Endodermal cell (in vitro differentiated cells): ENCODE measurements around the gene UBE2Q1. TPM values are rescaled to one million over a fixed set of nuclear protein-coding genes. Genes with fewer than 3 reads are reported as not detected.
A peak's percentile ranks its signal among the peaks of the same experiment; 100 is the strongest.

ENCODE experiments used
- DNase-seq: peaks from one replicate; pipeline ENCODE4 v3.0.0-alpha.2; 2017
- H3K27ac ChIP-seq: 2 replicates; pipeline ENCODE4 v1.5.1; 2013; ENCODE audit warnings: mild to moderate bottlenecking, low read depth, low read length, moderate library complexity
- H3K27me3 ChIP-seq: 2 replicates; pipeline ENCODE4 v1.6.1; 2013; ENCODE audit warnings: mild to moderate bottlenecking, low read length, moderate library complexity; ENCODE audit not compliant: insufficient read depth, control insufficient read depth, poor library complexity, severe bottlenecking
- H3K36me3 ChIP-seq: 2 replicates; pipeline ENCODE4 v1.7.0; 2013; ENCODE audit warnings: mild to moderate bottlenecking, low read length, moderate library complexity; ENCODE audit not compliant: control insufficient read depth, insufficient read depth
- H3K4me1 ChIP-seq: one replicate; pipeline ENCODE4 v1.7.0; 2013; ENCODE audit warnings: low read length; ENCODE audit not compliant: control insufficient read depth, insufficient read depth
- H3K4me3 ChIP-seq: 2 replicates; pipeline ENCODE4 v1.5.1; 2013; ENCODE audit warnings: mild to moderate bottlenecking, low read length, moderate library complexity
- H3K9ac ChIP-seq: 2 replicates; pipeline ENCODE4 v1.6.1; 2013; ENCODE audit warnings: mild to moderate bottlenecking, low read length, moderate library complexity; ENCODE audit not compliant: poor library complexity, severe bottlenecking; ENCODE audit errors: extremely low read depth
- H3K9me3 ChIP-seq: 2 replicates; pipeline ENCODE4 v1.6.1; 2013; ENCODE audit warnings: mild to moderate bottlenecking, low read length, moderate library complexity; ENCODE audit not compliant: control insufficient read depth
- H3K27ac Mint-ChIP-seq: 2 replicates; pipeline ENCODE4 v1.8.0; 2020; ENCODE audit warnings: mixed read lengths
- H3K27me3 Mint-ChIP-seq: 2 replicates; pipeline ENCODE4 v1.8.0; 2021; ENCODE audit warnings: mild to moderate bottlenecking, mixed read lengths; ENCODE audit not compliant: insufficient read depth
- H3K36me3 Mint-ChIP-seq: 2 replicates; pipeline ENCODE4 v1.8.0; 2020; ENCODE audit warnings: low read depth, mixed read lengths
- H3K4me1 Mint-ChIP-seq: 2 replicates; pipeline ENCODE4 v1.8.0; 2020; ENCODE audit warnings: mixed read lengths
- H3K4me3 Mint-ChIP-seq: 2 replicates; pipeline ENCODE4 v1.8.0; 2020; ENCODE audit warnings: mild to moderate bottlenecking, moderate library complexity, mixed read lengths
- H3K9me3 Mint-ChIP-seq: 2 replicates; pipeline ENCODE4 v1.8.0; 2020; ENCODE audit warnings: mild to moderate bottlenecking, mixed read lengths
- WGBS, 2 experiments: methylation state at CpG; one replicate each; pipeline versions ENCODE4 v1.1.5 to v1.1.7; 2013; ENCODE audit warnings: missing lambda C conversion rate in 2 of 2, mixed read lengths in 1 of 2; ENCODE audit not compliant: insufficient coverage in 1 of 2, insufficient read length in 1 of 2; 5-methylcytosine and 5-hydroxymethylcytosine counted together
- total RNA-seq, 2 donors: library from RNA; stranded (reverse); fragmentation: NEBNext Ultra II Directional in 1 of 2; extraction: Animal tissue kit (Norgen Biotek cat#: 25700) in 1 of 2; gene quantifications; 2 replicates in 1 of 2; 3 replicates in 1 of 2; pipeline ENCODE4 v1.2.1, GENCODE V29; 2021
- TF ChIP-seq, protein P1 (sequence below): fragments of 200-600 bp; sonication (generic); conservative IDR thresholded peaks from 2 replicates; pipeline ENCODE4 v1.5.0; 2021; ENCODE audit warnings: antibody characterized with exemption, mild to moderate bottlenecking

UBE2Q1 gene
- total RNA-seq, 2 donors from 2014 or later = 83.0 to 94.7 TPM

DNA sequence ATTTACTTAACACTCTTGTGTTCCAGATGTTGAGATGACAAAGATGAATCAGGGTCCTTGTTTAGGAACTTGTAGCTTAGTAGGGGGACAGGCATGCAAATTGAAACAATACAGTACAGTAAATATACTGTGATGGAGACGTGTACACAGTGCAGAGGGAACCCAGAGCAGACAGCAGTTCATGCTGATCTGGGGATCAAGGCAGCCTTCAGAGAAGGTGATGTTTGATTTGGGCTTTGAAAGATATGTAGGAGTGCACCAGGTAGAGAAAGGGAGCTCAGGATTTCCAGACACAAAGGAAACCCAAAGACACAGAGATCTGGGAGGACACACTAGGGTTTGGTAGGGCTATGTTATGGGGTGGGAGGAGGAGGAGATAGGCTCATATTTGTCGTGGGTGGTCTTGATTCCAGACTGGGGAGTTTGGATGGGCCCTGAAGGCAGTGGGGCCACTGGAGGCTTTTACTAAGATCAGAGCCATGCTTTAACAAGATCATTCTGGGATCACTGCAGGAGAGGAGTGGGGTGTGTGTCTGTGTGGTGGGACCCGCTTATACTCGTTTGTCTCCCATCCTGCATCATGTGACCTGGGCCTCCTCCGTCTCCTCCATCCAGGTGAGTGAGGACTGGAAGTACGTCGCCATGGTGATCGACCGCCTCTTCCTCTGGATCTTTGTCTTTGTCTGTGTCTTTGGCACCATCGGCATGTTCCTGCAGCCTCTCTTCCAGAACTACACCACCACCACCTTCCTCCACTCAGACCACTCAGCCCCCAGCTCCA, 16.9 kb upstream of the UBE2Q1 start:
- 89 to 96% methylated on average over 9 to 10 of the region's 10 CpGs for WGBS, 2 experiments
- Histone ChIP-seq H3K36me3 (peaks cover 34% of the 10 kb centered on the region), H3K27me3 (peaks cover 2% of the 10 kb centered on the region), H3K4me1 (peaks cover 7% of the 10 kb centered on the region), H3K4me3 (no peak overlapping the region), H3K27ac (no peak overlapping the region), H3K9ac (no peak overlapping the region), H3K9me3 (no peaks in the 10 kb centered on the region)
- Mint-ChIP-seq H3K9me3 (no peaks in the 10 kb centered on the region), H3K27ac (no peak overlapping the region), H3K4me1 (peaks cover 7% of the 10 kb centered on the region), H3K4me3 (no peak overlapping the region), H3K27me3 (peaks cover 10% of the 10 kb centered on the region), H3K36me3 (peaks cover 22% of the 10 kb centered on the region)
- TF ChIP-seq, protein P1, sequence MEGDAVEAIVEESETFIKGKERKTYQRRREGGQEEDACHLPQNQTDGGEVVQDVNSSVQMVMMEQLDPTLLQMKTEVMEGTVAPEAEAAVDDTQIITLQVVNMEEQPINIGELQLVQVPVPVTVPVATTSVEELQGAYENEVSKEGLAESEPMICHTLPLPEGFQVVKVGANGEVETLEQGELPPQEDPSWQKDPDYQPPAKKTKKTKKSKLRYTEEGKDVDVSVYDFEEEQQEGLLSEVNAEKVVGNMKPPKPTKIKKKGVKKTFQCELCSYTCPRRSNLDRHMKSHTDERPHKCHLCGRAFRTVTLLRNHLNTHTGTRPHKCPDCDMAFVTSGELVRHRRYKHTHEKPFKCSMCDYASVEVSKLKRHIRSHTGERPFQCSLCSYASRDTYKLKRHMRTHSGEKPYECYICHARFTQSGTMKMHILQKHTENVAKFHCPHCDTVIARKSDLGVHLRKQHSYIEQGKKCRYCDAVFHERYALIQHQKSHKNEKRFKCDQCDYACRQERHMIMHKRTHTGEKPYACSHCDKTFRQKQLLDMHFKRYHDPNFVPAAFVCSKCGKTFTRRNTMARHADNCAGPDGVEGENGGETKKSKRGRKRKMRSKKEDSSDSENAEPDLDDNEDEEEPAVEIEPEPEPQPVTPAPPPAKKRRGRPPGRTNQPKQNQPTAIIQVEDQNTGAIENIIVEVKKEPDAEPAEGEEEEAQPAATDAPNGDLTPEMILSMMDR = no peak
- DNase-seq = peak; percentile 42

DNA sequence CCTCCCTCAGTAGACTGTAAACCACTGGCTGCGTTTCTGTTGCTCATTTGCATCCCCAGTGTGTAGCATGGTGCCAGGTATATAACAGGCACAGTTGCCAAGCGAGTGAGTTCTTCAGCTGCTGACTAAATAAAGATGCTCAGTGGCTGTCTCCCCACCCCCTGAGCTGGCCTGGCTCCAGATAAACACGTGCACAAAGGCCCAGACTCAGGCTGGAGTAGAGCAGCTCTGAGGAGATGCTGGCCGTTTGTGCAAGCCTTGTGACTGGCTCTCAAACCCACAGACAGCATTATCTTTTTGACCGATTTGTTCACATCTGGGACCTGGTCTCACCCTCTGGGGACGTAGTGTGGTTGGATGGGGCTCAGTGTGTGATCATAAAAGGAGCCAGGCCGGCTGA, 16.3 kb upstream of the UBE2Q1 start:
- no peak overlapping the region for H3K4me3 ChIP-seq
- H3K9ac ChIP-seq = no peak overlapping the region
- Mint-ChIP-seq H3K27me3 (peaks cover 14% of the 10 kb centered on the region), H3K36me3 (peaks cover 16% of the 10 kb centered on the region), H3K4me1 (peaks cover 7% of the 10 kb centered on the region), H3K4me3 (no peak overlapping the region), H3K27ac (no peak overlapping the region), H3K9me3 (no peaks in the 10 kb centered on the region)
- peaks cover 28% of the 10 kb centered on the region for H3K36me3 ChIP-seq
- H3K27me3 ChIP-seq = peaks cover 9% of the 10 kb centered on the region
- 60 to 79% methylated on average over 4 to 6 of the region's 7 CpGs for WGBS, 2 experiments
- DNase-seq = peak; percentile 42
- TF ChIP-seq, protein P1 = no peak
- H3K27ac ChIP-seq = no peak overlapping the region
- peaks cover 7% of the 10 kb centered on the region for H3K4me1 ChIP-seq
- H3K9me3 ChIP-seq = no peaks in the 10 kb centered on the region

DNA sequence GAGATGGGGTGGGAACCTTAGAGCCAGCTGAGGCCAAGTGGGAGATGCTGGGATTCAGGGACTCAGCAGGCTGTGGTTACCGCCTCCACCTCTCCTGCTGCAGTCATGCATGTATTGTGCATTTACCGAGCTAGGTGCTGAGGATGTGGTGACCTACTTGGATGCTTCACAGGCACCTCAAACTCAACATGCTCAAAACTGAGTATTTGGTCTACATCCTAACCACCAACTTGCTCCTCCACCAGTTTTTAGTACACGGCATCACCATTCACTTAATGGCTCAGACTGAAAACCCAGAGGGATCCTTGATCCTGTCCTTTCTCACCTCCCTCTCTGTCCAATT, 14.7 kb upstream of the UBE2Q1 start:
- Histone ChIP-seq H3K4me3 (no peak overlapping the region), H3K9me3 (no peaks in the 10 kb centered on the region), H3K4me1 (peaks cover 7% of the 10 kb centered on the region), H3K27ac (no peak overlapping the region), H3K9ac (no peak overlapping the region), H3K27me3 (peaks cover 24% of the 10 kb centered on the region), H3K36me3 (peaks cover 12% of the 10 kb centered on the region)
- no peak overlapping the region for H3K4me3 Mint-ChIP-seq
- H3K27ac Mint-ChIP-seq = no peak overlapping the region
- DNase-seq = no peak
- peaks cover under 1% of the 10 kb centered on the region for H3K36me3 Mint-ChIP-seq
- WGBS, 2 experiments = 80 to 92% methylated on average over 2 to 3 of the region's 3 CpGs
- peaks cover 8% of the 10 kb centered on the region for H3K4me1 Mint-ChIP-seq
- TF ChIP-seq, protein P1 = no peak
- peaks cover 26% of the 10 kb centered on the region for H3K27me3 Mint-ChIP-seq
- H3K9me3 Mint-ChIP-seq = no peaks in the 10 kb centered on the region
